KMS-11 (cell line): ENCODE results near the gene TBXAS1.

Source experiments
- H2AFZ ChIP-seq: fragments of 200-600 bp; sonication (generic); 2 replicates; pipeline ENCODE4 v1.6.1; 2016; ENCODE audit warnings: antibody characterized with exemption, mixed run types, low read depth
- H3K27ac ChIP-seq: fragments of 200-600 bp; sonication (generic); 2 replicates; pipeline ENCODE4 v1.6.1; 2016; ENCODE audit warnings: mild to moderate bottlenecking, mixed run types
- H3K27me3 ChIP-seq: fragments of 200-600 bp; sonication (generic); 2 replicates; pipeline ENCODE4 v1.6.1; 2017; ENCODE audit warnings: mild to moderate bottlenecking, low read depth, mixed run types, moderate library complexity; ENCODE audit not compliant: insufficient read depth
- H3K36me3 ChIP-seq: fragments of 200-600 bp; sonication (generic); 2 replicates; pipeline ENCODE4 v1.6.1; 2017; ENCODE audit warnings: mild to moderate bottlenecking, mixed run types; ENCODE audit not compliant: insufficient read depth
- H3K4me1 ChIP-seq: fragments of 200-600 bp; sonication (generic); 2 replicates; pipeline ENCODE4 v1.6.1; 2016; ENCODE audit warnings: mild to moderate bottlenecking, low read depth, mixed run types; ENCODE audit not compliant: poor library complexity, severe bottlenecking
- H3K4me2 ChIP-seq: fragments of 200-600 bp; sonication (generic); 2 replicates; pipeline ENCODE4 v1.7.0; 2016; ENCODE audit warnings: mild to moderate bottlenecking, mixed run types
- H3K4me3 ChIP-seq: fragments of 200-600 bp; sonication (generic); IDR thresholded peaks from 2 replicates; pipeline ENCODE4 v1.6.1; 2017; ENCODE audit warnings: low read depth, low read length, mixed read lengths; ENCODE audit not compliant: insufficient read depth
- H3K79me2 ChIP-seq: fragments of 200-600 bp; sonication (generic); 2 replicates; pipeline ENCODE4 v1.6.1; 2016; ENCODE audit warnings: low read depth, mixed run types; ENCODE audit not compliant: insufficient read depth
- H3K9ac ChIP-seq: fragments of 200-600 bp; sonication (generic); 2 replicates; pipeline ENCODE4 v1.6.1; 2016; ENCODE audit warnings: mild to moderate bottlenecking, mixed run types
- H4K20me1 ChIP-seq: fragments of 200-600 bp; sonication (generic); 2 replicates; pipeline ENCODE4 v1.6.1; 2016; ENCODE audit warnings: mild to moderate bottlenecking, mixed run types; ENCODE audit not compliant: insufficient read depth
- TF ChIP-seq, protein P1 (sequence below): fragments of 200-600 bp; sonication (generic); conservative IDR thresholded peaks from 2 replicates; pipeline ENCODE4 v1.6.1; 2017; ENCODE audit warnings: low read depth, mild to moderate bottlenecking, antibody characterized with exemption, low read length, moderate library complexity, mixed read lengths

TBXAS1 gene

DNA sequence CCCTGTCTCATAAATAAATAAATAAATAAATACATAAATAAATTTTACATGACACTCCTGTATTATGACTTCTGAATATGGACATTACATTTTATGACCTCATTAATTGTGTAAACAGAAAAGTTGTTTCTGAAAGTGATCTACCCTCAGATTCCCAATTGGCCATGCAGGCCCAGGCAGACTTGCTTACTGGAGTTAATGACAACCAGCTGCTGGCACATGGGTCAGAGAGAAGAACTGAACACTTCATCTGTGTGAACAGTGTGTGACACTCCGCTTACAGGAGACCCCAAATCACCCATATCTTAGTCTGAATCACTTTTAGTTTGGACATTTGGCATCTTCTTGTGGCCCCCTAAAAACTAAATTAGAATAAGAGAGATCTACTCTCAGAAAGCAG lies 202.3 kb downstream of the TBXAS1 start:
- Histone ChIP-seq H3K9ac (no peak overlapping the region), H3K36me3 (no peaks in the 10 kb centered on the region), H3K27ac (no peak overlapping the region), H3K4me1 (peaks cover 10% of the 10 kb centered on the region), H3K4me2 (no peak overlapping the region), H2AFZ (no peak overlapping the region), H3K4me3 (no peak overlapping the region), H3K79me2 (no peaks in the 10 kb centered on the region), H4K20me1 (0 out of 2 replicates have a peak, but pooled peaks cover 4% of the 10 kb centered on the region), H3K27me3 (no peaks in the 10 kb centered on the region)
- TF ChIP-seq, protein P1, sequence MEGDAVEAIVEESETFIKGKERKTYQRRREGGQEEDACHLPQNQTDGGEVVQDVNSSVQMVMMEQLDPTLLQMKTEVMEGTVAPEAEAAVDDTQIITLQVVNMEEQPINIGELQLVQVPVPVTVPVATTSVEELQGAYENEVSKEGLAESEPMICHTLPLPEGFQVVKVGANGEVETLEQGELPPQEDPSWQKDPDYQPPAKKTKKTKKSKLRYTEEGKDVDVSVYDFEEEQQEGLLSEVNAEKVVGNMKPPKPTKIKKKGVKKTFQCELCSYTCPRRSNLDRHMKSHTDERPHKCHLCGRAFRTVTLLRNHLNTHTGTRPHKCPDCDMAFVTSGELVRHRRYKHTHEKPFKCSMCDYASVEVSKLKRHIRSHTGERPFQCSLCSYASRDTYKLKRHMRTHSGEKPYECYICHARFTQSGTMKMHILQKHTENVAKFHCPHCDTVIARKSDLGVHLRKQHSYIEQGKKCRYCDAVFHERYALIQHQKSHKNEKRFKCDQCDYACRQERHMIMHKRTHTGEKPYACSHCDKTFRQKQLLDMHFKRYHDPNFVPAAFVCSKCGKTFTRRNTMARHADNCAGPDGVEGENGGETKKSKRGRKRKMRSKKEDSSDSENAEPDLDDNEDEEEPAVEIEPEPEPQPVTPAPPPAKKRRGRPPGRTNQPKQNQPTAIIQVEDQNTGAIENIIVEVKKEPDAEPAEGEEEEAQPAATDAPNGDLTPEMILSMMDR, result no peak

DNA sequence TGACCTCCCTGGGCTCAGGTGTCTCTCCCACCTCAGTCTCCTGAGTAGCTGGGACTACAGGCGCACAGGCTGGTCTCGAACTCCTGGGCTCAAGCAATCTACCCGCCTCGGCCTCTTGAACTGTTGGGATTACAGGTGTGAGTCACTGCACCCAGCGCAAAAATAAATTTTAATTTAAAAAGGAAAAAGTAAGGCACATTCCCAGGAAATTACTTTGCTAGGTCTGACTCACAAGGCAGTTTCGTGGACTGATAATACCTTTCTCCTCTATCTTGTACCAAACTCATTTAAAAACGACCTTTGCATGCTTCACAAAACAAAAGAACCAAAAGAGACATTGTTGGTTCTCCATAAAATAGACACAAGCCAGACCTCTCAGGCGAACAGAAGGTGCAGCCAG lies 204.0 kb downstream of the TBXAS1 start:
- Histone ChIP-seq H3K4me1 (peaks cover 18% of the 10 kb centered on the region), H4K20me1 (0 out of 2 replicates have a peak, but pooled peaks cover 4% of the 10 kb centered on the region), H3K36me3 (no peaks in the 10 kb centered on the region), H3K9ac (no peak overlapping the region), H3K27ac (no peak overlapping the region), H2AFZ (no peak overlapping the region), H3K79me2 (no peaks in the 10 kb centered on the region), H3K4me2 (no peak overlapping the region), H3K4me3 (no peak overlapping the region), H3K27me3 (no peaks in the 10 kb centered on the region)
- TF ChIP-seq, protein P1, result no peak

DNA sequence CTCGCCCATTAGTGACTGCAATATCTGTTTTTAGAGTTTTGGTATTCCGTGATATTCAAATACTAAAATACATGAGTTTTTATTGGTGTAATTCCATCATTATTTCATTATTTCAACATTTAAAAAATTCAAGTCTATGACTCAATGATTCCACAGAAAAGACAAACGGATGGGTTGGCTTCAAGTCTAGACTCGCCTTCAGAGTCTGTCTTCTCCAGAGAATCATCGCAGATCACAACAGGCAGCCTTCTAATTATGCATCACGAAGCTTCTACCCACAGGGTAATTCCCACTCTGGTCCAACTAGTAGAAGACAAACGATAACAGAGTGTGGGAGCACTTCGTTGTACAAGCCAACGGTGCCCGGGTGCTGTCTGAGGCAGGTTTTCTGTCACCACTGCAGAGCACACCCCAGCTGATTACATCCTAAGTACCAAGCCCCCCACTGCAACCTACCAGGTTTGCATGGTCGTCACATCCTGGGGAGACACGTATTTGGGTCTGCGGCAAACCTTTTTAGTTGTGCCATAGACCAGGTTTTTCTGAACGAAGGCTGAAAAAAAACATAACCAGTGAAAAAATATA lies 204.8 kb downstream of the TBXAS1 start:
- Histone ChIP-seq H2AFZ (no peak overlapping the region), H4K20me1 (0 out of 2 replicates have a peak, but pooled peaks cover 4% of the 10 kb centered on the region), H3K4me3 (no peak overlapping the region), H3K79me2 (no peaks in the 10 kb centered on the region), H3K4me2 (no peak overlapping the region), H3K27ac (no peak overlapping the region), H3K9ac (no peak overlapping the region), H3K4me1 (peaks cover 18% of the 10 kb centered on the region), H3K36me3 (no peaks in the 10 kb centered on the region), H3K27me3 (no peaks in the 10 kb centered on the region)
- TF ChIP-seq, protein P1, result no peak

DNA sequence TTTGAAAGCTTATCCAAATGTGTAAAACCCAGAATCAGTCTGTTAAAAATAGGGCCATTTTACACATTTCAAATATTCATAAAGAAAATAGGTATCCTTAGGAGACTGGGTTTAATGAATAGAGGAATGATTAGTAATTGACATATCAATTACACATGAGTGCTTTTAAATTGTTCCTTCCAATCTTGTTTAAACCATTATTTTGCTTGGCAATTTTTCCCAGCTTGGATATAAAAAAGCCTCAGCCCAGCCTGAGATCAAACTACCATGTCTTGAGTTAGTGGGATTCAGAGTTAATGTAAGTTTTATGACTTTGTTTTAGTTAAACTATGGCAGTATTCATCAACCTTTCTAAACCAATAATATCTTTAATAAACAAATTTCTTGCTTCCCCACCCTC lies 205.4 kb downstream of the TBXAS1 start:
- Histone ChIP-seq H3K36me3 (no peaks in the 10 kb centered on the region), H3K79me2 (no peaks in the 10 kb centered on the region), H3K27me3 (no peaks in the 10 kb centered on the region), H3K27ac (no peak overlapping the region), H3K4me3 (no peak overlapping the region), H3K4me1 (peaks cover 18% of the 10 kb centered on the region), H3K4me2 (no peak overlapping the region), H2AFZ (no peak overlapping the region), H4K20me1 (0 out of 2 replicates have a peak, but pooled peaks cover 4% of the 10 kb centered on the region), H3K9ac (no peak overlapping the region)
- TF ChIP-seq, protein P1, result no peak
